DND-41 (cell line): ENCODE measurements around the gene GAD1.

Experiments
- EZH2 ChIP-seq: IDR thresholded peaks from 3 replicates; pipeline ENCODE4 v1.6.1; 2012; ENCODE audit warnings: borderline replicate concordance, low read depth, mild to moderate bottlenecking, moderate library complexity, low read length, inconsistent platforms; ENCODE audit not compliant: severe bottlenecking
- TF ChIP-seq, protein P1 (sequence below): IDR thresholded peaks from 2 replicates; pipeline ENCODE4 v1.5.1; 2012; ENCODE audit warnings: borderline replicate concordance, low read length, moderate library complexity, mild to moderate bottlenecking; ENCODE audit not compliant: poor library complexity, severe bottlenecking; ENCODE audit errors: extremely low read depth

DNA sequence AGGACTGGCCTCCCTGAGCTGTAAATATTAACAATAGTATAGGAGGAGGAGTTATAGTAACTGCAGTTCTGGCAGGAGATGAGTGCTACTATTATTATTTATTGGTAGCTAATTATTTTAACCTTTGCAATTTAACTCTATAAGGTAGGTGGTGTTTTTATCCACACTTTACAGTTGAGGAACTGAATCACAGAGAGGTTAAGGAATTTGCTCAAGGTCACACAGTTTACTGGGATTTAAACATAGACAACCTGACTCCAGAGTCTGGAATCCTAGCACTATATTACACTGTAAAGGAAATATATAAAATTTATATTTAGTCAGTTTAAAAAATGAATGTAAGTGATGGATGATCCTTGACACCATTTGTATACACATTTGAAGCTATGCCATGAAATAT lies 44.4 kb upstream of the GAD1 start:
- TF ChIP-seq, protein P1, sequence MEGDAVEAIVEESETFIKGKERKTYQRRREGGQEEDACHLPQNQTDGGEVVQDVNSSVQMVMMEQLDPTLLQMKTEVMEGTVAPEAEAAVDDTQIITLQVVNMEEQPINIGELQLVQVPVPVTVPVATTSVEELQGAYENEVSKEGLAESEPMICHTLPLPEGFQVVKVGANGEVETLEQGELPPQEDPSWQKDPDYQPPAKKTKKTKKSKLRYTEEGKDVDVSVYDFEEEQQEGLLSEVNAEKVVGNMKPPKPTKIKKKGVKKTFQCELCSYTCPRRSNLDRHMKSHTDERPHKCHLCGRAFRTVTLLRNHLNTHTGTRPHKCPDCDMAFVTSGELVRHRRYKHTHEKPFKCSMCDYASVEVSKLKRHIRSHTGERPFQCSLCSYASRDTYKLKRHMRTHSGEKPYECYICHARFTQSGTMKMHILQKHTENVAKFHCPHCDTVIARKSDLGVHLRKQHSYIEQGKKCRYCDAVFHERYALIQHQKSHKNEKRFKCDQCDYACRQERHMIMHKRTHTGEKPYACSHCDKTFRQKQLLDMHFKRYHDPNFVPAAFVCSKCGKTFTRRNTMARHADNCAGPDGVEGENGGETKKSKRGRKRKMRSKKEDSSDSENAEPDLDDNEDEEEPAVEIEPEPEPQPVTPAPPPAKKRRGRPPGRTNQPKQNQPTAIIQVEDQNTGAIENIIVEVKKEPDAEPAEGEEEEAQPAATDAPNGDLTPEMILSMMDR = no peak
- TF ChIP-seq EZH2 = no peak
